Measurements from ENCODE around the gene LFNG.

LFNG gene

GRCh38 chr7:2572101-2572842 is 52.7 kb downstream of the LFNG start:
- DNase-seq (ENCODE audit: low read depth): no peak

DNA sequence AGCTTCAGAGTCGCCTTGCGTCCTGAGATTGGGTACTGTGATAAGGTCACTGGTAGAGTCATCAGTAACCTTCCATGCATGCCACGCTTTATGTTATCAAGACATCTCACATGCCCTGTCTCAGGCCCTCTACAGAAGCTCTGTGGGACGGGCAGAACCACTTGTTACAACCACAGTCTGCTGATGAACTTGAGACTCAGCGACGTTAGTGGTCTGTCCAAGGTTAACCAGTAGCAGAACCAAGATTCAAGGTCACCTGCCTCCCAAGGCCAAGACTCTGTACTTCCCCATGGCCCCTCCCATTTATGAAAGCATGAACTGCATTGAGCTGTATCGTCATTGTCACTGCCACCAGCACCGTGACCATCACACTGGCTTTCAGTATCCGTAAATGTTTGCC is 54.2 kb downstream of the LFNG start:
- no peak for DNase-seq (ENCODE audit: low read depth)

DNA sequence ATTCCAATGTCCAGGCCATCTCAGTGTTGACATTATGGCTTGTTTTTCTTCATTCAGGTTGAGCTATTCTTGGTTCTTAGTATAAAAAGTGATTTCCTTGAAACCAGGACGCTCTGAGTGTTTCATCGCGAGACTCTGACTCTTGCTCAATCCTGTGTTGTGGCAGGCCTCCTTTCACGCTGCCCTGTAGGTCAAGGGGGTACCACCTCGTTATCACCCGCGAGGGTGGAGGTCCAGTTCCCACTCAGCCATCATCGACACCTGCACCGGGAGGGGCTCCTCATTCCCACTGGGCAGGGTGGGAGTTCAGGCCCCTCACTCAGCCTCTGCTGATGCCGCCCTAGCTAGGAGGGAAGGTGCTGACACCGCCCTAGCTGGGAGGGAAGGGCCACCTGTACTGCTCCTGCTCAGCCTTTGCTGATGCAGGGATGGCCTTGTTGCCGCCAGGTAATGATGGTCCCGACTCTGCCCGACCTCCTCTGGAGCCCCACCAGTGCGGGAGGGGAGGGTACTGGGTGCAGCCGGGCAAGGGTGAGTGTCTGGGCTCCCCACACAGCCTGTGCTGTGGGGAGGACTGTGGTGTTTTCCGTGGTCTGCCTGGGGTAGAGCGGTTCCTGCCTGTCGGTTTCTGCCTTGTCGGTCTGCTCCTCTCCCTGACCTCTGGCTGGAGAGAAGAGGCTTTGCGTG is 55.6 kb downstream of the LFNG start:
- no peak for DNase-seq (ENCODE audit: low read depth)

DNA sequence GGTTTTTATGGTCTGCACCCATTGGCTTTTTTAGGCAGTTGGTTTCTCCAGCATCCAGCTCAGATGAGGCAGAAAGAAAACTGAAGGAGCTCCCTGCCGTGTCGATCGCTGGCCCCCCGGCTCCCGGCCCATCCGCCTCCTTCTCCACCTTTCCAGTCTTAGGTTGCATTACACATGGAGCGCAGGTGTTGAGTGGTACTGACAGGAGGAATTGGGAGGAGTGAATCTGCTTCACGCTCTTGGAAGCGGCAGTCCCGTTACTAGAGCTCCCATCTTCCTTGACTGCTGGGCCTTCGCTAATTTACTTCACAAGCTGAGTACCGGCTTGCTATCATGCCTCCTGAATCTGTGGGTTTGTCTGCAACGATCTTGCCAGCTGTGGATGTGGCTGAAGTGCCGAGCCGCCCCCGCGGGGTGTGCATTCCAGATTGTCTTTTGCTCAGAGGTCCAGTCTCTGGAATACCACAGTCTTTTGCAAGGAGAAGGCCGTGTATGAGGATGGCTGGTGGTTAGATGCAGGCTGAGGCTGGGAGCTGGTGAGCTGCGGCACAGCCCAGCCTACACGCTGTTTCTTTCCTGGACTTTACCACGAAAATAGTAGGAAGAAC is 56.3 kb downstream of the LFNG start:
- DNase-seq (ENCODE audit: low read depth): no peak

GRCh38 chr7:2576742-2577491 is 57.3 kb downstream of the LFNG start:
- no peak for DNase-seq (ENCODE audit: low read depth)
